ENCODE data around the gene CNN2.

Gene CNN2

GRCh38 chr19:1062387-1063029 is 36.1 kb downstream of the CNN2 start:
- DNase-seq: no peak
- intact Hi-C loops (cut with DNase I): no loop called here

GRCh38 chr19:1063030-1063908 is 36.9 kb downstream of the CNN2 start:
- DNase-seq: no peak
- intact Hi-C loops (cut with DNase I): no loop called here

- intact Hi-C loops (cut with DNase I): no loop called here
- no peak for DNase-seq
Measured at GRCh38 chr19:1063909-1064660, 37.7 kb downstream of the CNN2 start.

GRCh38 chr19:1064661-1065605 is 38.5 kb downstream of the CNN2 start:
- intact Hi-C loops (cut with DNase I): no loop called here
- DNase-seq: no peak

GRCh38 chr19:1065606-1066109 is 39.2 kb downstream of the CNN2 start:
- intact Hi-C loops (cut with DNase I): no loop called here
- no peak for DNase-seq

GRCh38 chr19:1066251-1066747 is 39.9 kb downstream of the CNN2 start:
- no peak for DNase-seq
- intact Hi-C loops (cut with DNase I): no loop called here

GRCh38 chr19:1066748-1067340 is 40.4 kb downstream of the CNN2 start, which contains the start of gene ARHGAP45:
Gene ARHGAP45, plus strand, starts transcription at chr19:1067167. Its CDS starts 239 bp downstream, at chr19:1067406.
- intact Hi-C loops (cut with DNase I): no loop called here
- DNase-seq: no peak

GRCh38 chr19:1067341-1067957 is 41.0 kb downstream of the CNN2 start:
- intact Hi-C loops (cut with DNase I): no loop called here
- no peak for DNase-seq

- intact Hi-C loops (cut with DNase I): no loop called here
- peak in 1 of 10 donors; percentile 27 for DNase-seq
Measured at GRCh38 chr19:1068009-1069001, 41.9 kb downstream of the CNN2 start.

- DNase-seq: peak in 1 of 10 donors; percentile 35
- intact Hi-C loops (cut with DNase I): no loop called here
Measured at GRCh38 chr19:1069009-1069779, 42.8 kb downstream of the CNN2 start.

GRCh38 chr19:1070576-1070930 is 44.1 kb downstream of the CNN2 start:
- intact Hi-C loops (cut with DNase I): no loop called here

GRCh38 chr19:1070931-1071791 is 44.8 kb downstream of the CNN2 start:
- no peak for DNase-seq
- intact Hi-C loops (cut with DNase I): no loop called here

More at GRCh38 chr19:1070576-1070930, 44.1 kb downstream of the CNN2 start:
- no peak for DNase-seq

- intact Hi-C loops (cut with DNase I): no loop called here
- no peak for DNase-seq
Measured at GRCh38 chr19:1072371-1073015, 46.1 kb downstream of the CNN2 start.

- DNase-seq: no peak
- intact Hi-C loops (cut with DNase I): no loop called here
Measured at GRCh38 chr19:1073063-1073955, 46.9 kb downstream of the CNN2 start.
